ENCODE data around the gene MYOG. TPM values are rescaled to one million over a fixed set of nuclear protein-coding genes. Genes with fewer than 3 reads are reported as not detected.
A peak's percentile ranks its signal among the peaks of the same experiment; 100 is the strongest.

The MYOG gene
- polyA plus RNA-seq, result not detected

- no peak for DNase-seq
- H3K4me1 Mint-ChIP-seq, result no peaks in the 10 kb centered on the region
Measured at GRCh38 chr1:203085528-203086406, at the start of gene MYOG. TSS of gene MYOG (minus strand) at chr1:203086012. CDS start at chr1:203085961, 51 bp downstream.

DNA sequence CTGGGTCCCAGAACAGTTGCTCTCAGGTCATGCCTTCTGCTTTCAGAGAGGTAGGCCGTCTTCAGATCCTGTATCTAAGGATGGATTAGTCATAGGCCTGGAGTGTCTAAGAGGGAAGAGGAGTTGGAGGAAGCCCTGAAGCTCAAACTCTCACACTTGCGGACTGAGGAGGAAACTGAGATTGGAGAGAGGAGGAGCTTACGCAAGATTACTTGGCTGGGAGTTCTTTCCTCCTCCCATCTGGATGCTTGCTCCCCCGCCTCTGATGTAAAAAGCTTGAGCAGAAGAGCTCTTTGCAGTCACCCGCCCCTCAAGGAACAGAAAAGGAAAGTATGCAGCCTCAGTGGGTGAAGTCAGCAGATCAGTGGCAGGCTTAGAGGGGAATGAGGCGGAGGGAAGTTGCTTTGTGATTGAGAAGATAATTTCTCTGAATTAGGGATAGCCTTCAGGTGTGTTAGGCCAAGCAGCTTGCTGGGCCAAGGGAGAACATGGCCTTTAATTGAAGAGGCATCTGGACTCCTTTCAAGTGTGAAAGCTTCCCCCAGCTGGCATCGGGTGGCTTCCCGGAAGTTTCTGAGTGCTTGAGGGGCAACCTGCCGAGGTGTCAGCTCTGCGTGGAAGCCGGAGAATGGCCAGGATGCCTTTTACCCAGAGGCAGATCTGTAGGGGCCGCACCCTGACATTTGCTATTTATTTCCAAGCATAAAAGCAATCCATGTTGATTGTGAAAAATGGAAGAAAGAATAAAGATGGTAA, 48.3 kb upstream of the MYOG start:
- H3K27me3 Mint-ChIP-seq (ENCODE audit: low read depth in 3 of 3), result peaks cover 2 to 10% (median 3%) of the 10 kb centered on the region in 3 donors
- H3K9me3 Mint-ChIP-seq, result no peaks in the 10 kb centered on the region
- no peaks in the 10 kb centered on the region for H3K36me3 Mint-ChIP-seq
- H3K27ac Mint-ChIP-seq, result no peak overlapping the region
- H3K4me3 Mint-ChIP-seq, result no peak overlapping the region
- DNase-seq, result no peak
- H3K4me1 Mint-ChIP-seq, result peaks cover 5 to 10% of the 10 kb centered on the region in 2 donors

More at GRCh38 chr1:203085528-203086406, at the start of gene MYOG:
- peaks cover 0 to 11% (median 0%) of the 10 kb centered on the region in 3 donors for H3K27me3 Mint-ChIP-seq (ENCODE audit: low read depth in 3 of 3)
- H3K27ac Mint-ChIP-seq, result no peak within 1 kb of the TSS
- no peak within 1 kb of the TSS for H3K4me3 Mint-ChIP-seq
- no peaks in the 10 kb centered on the region for H3K9me3 Mint-ChIP-seq
- H3K36me3 Mint-ChIP-seq, result no peaks in the 10 kb centered on the region

GRCh38 chr1:203131548-203132200, 45.9 kb upstream of the MYOG start:
- Mint-ChIP-seq H3K9me3 (no peaks in the 10 kb centered on the region), H3K36me3 (no peaks in the 10 kb centered on the region), H3K4me1 (peaks cover 10% of the 10 kb centered on the region in 2 donors), H3K27ac (no peak overlapping the region), H3K27me3 (ENCODE audit: low read depth in 3 of 3) (peaks cover 2 to 15% (median 13%) of the 10 kb centered on the region in 3 donors), H3K4me3 (no peak overlapping the region)
- no peak for DNase-seq

DNA sequence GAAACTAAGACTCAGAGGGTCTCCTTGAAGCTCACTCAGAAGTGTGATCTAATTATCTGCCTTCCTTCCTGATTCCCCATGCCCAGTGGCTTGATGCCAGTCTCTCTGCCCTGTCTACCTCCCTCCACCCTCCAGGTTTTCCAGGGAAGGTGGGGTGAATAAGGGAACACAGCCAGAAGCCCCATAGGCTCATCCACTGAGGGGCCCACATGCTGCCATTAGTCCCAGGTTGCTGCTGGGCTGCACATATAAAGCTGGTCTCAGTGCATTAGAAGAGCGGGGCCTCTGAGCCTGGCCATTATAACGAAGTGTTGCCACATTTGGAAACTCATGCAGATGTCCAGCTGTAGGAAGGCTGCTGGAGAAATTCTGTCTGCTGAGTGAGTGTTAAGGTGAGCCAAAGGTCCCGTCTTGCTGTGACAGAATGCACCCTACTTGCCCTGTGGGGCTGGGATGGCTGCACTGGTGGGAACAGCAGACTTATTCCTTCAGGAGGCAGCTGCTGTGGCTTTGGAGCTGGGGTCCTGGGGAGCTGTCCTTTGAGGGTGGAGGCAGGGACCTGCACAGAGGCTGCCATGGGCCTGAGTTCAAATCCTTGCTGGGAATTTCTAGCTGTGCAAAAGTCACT, 44.7 kb upstream of the MYOG start:
- no peaks in the 10 kb centered on the region for H3K36me3 Mint-ChIP-seq
- H3K9me3 Mint-ChIP-seq, result no peaks in the 10 kb centered on the region
- no peak for DNase-seq
- peaks cover 0 to 4% of the 10 kb centered on the region in 2 donors for H3K4me1 Mint-ChIP-seq
- H3K27ac Mint-ChIP-seq, result no peak overlapping the region
- H3K4me3 Mint-ChIP-seq, result no peak overlapping the region
- peaks cover 5 to 20% (median 15%) of the 10 kb centered on the region in 3 donors for H3K27me3 Mint-ChIP-seq (ENCODE audit: low read depth in 3 of 3)

GRCh38 chr1:203129501-203130231, 43.9 kb upstream of the MYOG start:
- Mint-ChIP-seq H3K4me1 (peaks cover 0 to 4% of the 10 kb centered on the region in 2 donors), H3K4me3 (no peak overlapping the region), H3K36me3 (no peaks in the 10 kb centered on the region), H3K9me3 (no peaks in the 10 kb centered on the region), H3K27me3 (ENCODE audit: low read depth in 3 of 3) (peaks cover 5 to 20% (median 15%) of the 10 kb centered on the region in 3 donors), H3K27ac (no peak overlapping the region)
- DNase-seq, result no peak

GRCh38 chr1:203128716-203129500, 43.1 kb upstream of the MYOG start:
- Mint-ChIP-seq H3K9me3 (no peaks in the 10 kb centered on the region), H3K36me3 (no peaks in the 10 kb centered on the region), H3K27me3 (ENCODE audit: low read depth in 3 of 3) (peaks cover 5 to 20% (median 9%) of the 10 kb centered on the region in 3 donors), H3K4me3 (no peak overlapping the region), H3K4me1 (peaks cover 0 to 4% of the 10 kb centered on the region in 2 donors), H3K27ac (no peak overlapping the region)
- no peak for DNase-seq

DNA sequence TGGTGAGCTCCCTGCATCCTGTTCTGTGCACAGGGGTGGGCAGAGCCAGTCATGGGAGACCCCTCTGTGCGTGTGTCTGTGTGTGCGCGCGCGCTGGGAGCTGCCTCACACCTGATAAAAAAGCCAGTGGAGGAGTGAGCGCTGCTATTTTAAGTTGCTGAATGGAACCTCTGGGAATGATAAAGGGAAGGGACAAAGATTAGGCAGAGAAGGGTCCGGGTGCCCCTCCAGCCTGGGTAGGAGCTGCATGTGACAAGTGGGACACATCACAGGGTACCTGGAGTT, 42.6 kb upstream of the MYOG start:
- H3K36me3 Mint-ChIP-seq, result no peaks in the 10 kb centered on the region
- no peak overlapping the region for H3K4me3 Mint-ChIP-seq
- H3K27ac Mint-ChIP-seq, result no peak overlapping the region
- H3K27me3 Mint-ChIP-seq (ENCODE audit: low read depth in 3 of 3), result peaks cover 6 to 20% (median 9%) of the 10 kb centered on the region in 3 donors
- H3K9me3 Mint-ChIP-seq, result no peaks in the 10 kb centered on the region
- H3K4me1 Mint-ChIP-seq, result peaks cover 0 to 4% of the 10 kb centered on the region in 2 donors
- DNase-seq, result no peak

DNA sequence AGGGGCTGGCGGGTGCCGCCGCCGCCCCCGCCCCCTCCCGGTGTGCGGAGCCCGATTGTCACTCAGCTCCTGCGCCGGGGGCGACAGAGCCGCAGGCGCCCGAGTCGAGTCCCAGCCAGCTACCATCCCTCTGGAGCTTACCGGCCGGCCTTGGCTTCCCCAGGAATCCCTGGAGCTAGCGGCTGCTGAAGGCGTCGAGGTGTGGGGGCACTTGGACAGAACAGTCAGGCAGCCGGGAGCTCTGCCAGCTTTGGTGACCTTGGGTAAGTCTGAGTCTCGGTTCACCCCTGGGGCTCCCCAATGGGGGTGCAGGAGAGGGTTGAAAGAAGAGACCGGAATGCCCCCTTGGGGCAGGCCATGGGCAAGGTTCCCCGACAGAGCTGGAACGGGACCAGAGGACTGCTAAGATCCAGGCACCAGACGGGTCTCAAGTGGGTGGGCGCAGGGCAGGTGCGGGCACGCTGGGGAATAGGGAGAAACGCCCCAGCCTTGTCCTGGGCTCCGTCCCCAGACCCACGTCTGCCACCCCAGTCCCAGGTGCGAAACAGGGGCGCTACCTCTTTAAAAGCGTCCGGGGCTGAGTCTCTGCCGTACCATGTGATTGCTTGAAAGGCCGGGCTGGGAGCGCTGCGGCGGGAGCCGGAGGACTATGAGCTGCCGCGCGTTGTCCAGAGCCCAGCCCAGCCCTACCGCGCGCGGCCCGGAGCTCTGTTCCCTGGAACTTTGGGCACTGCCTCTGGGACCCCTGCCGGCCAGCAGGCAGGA, 42.0 kb upstream of the MYOG start, which contains the start of gene ADORA1:
Gene ADORA1, plus strand, starts transcription at position 61 of the 765 bp plus-strand sequence. CDS start 1,116 bp downstream, outside the sequence.
- Mint-ChIP-seq H3K36me3 (no peaks in the 10 kb centered on the region), H3K27me3 (ENCODE audit: low read depth in 3 of 3) (peaks cover 6 to 20% (median 9%) of the 10 kb centered on the region in 3 donors), H3K4me3 (peak within 1 kb of the TSS in 2 of 5 donors; percentile 9 to 47), H3K4me1 (peaks cover 0 to 4% of the 10 kb centered on the region in 2 donors), H3K9me3 (no peaks in the 10 kb centered on the region), H3K27ac (no peak within 1 kb of the TSS)
- no peak for DNase-seq

- Mint-ChIP-seq H3K27ac (no peak overlapping the region), H3K27me3 (ENCODE audit: low read depth in 3 of 3) (peaks cover 9 to 20% (median 9%) of the 10 kb centered on the region in 3 donors)
Measured at GRCh38 chr1:203126866-203127665, 41.3 kb upstream of the MYOG start.

GRCh38 chr1:203126151-203126865, 40.5 kb upstream of the MYOG start:
- no peak for DNase-seq
- peaks cover 5 to 7% of the 10 kb centered on the region in 2 donors for H3K4me1 Mint-ChIP-seq
- peaks cover 10 to 24% (median 13%) of the 10 kb centered on the region in 3 donors for H3K27me3 Mint-ChIP-seq (ENCODE audit: low read depth in 3 of 3)
- H3K36me3 Mint-ChIP-seq, result no peaks in the 10 kb centered on the region
- H3K27ac Mint-ChIP-seq, result no peak overlapping the region
- H3K9me3 Mint-ChIP-seq, result no peaks in the 10 kb centered on the region
- H3K4me3 Mint-ChIP-seq, result no peak overlapping the region

More at GRCh38 chr1:203126866-203127665, 41.3 kb upstream of the MYOG start:
- no peak for DNase-seq
- no peaks in the 10 kb centered on the region for H3K36me3 Mint-ChIP-seq
- peaks cover 0 to 4% of the 10 kb centered on the region in 2 donors for H3K4me1 Mint-ChIP-seq
- peak overlapping the region in 2 of 5 donors; percentile 9 to 47 for H3K4me3 Mint-ChIP-seq
- H3K9me3 Mint-ChIP-seq, result no peaks in the 10 kb centered on the region
